Measurements from ENCODE around the gene ESYT3. TPM values are rescaled to one million over a fixed set of nuclear protein-coding genes. Genes with fewer than 3 reads are reported as not detected.

The ESYT3 gene
- total and polyA plus RNA-seq, 2 experiments from 2014 or later, result 3.5 to 8.2 TPM

- TF ChIP-seq CTCF (conservative IDR thresholded peaks at IDR 0.05; ENCODE audit: low read depth in 2 of 2) (no peak), NANOG (IDR thresholded peaks at IDR 0.05; ENCODE audit: borderline replicate concordance) (no peak), ZNF331 (CRISPR knock-in tag; IDR thresholded peaks at IDR 0.05; ENCODE audit: low read depth) (no peak), JUNB (IDR thresholded peaks at IDR 0.05; ENCODE audit: unreplicated experiment) (no peak), CREB1 (CRISPR knock-in tag; IDR thresholded peaks at IDR 0.05; ENCODE audit: low read depth) (no peak), EZH2 (IDR thresholded peaks at IDR 0.05; ENCODE audit: low read depth, unreplicated experiment) (no peak), EZH2phosphoT487 (IDR thresholded peaks at IDR 0.05; ENCODE audit: unreplicated experiment) (no peak)
These were observed 35.4 kb upstream of the ESYT3 start (continued) for GRCh38 chr3:138398791-138399575.

- Histone ChIP-seq H3K79me2 (replicated peaks; ENCODE audit: insufficient read depth) (no peaks in the 10 kb centered on the region), H3K27me3 (ENCODE audit: insufficient read depth) (no peaks in the 10 kb centered on the region), H3K36me3 (ENCODE audit: insufficient read depth) (no peaks in the 10 kb centered on the region; the same call in 1 of the 2 replicates), H3K27ac (ENCODE audit: low read depth) (no peak overlapping the region), H3F3A (replicated peaks; ENCODE audit: low read depth) (no peaks in the 10 kb centered on the region), H3K4me2 (no peak overlapping the region), H4K20me1 (replicated peaks; ENCODE audit: insufficient read depth) (no peaks in the 10 kb centered on the region), H2AFZ (no peak overlapping the region), H3K4me3 (no peak overlapping the region), H3K4me1 (ENCODE audit: insufficient read depth) (0 out of 2 replicates have a peak, but pooled peaks cover 3% of the 10 kb centered on the region), H3K9me2 (ENCODE audit: insufficient read depth) (peaks cover 7% of the 10 kb centered on the region; the same call in 1 of the 2 replicates)
- DNase-seq (ENCODE audit: low spot score) (no peak), ATAC-seq (no peak)
- Mint-ChIP-seq H3K9me3 (no peaks in the 10 kb centered on the region; the same call in 1 of the 3 replicates), H3K27ac (no peak overlapping the region), H3K4me1 (peaks cover 36% of the 10 kb centered on the region), H3K36me3 (ENCODE audit: low read depth) (peaks cover 9% of the 10 kb centered on the region), H3K4me3 (no peak overlapping the region), H3K27me3 (ENCODE audit: insufficient read depth, low read depth, poor library complexity) (peaks cover 8% of the 10 kb centered on the region)
- TF ChIP-seq STAT1 (IDR thresholded peaks at IDR 0.05; ENCODE audit: unreplicated experiment) (no peak), NANOG (IDR thresholded peaks at IDR 0.05; ENCODE audit: borderline replicate concordance) (no peak), EZH2 (IDR thresholded peaks at IDR 0.05; ENCODE audit: low read depth, unreplicated experiment) (no peak), REST (IDR thresholded peaks at IDR 0.05; ENCODE audit: unreplicated experiment) (no peak), ZNF114 (CRISPR knock-in tag; IDR thresholded peaks at IDR 0.05) (no peak)
These were observed 34.6 kb upstream of the ESYT3 start for GRCh38 chr3:138399766-138400165.
